ENCODE data around the gene GNG12.

The GNG12 gene

GRCh38 chr1:67839826-67840225, 6.6 kb upstream of the GNG12 start:
- DNase-seq, result no peak

- no peak for DNase-seq
Measured at GRCh38 chr1:67838180-67838910, 5.1 kb upstream of the GNG12 start.

GRCh38 chr1:67836769-67837168, 3.5 kb upstream of the GNG12 start:
- no peak for DNase-seq

GRCh38 chr1:67835663-67836452, 2.6 kb upstream of the GNG12 start:
- DNase-seq, result no peak

GRCh38 chr1:67834246-67834877, 1.1 kb upstream of the GNG12 start:
- DNase-seq, result no peak

- no peak for DNase-seq
Measured at GRCh38 chr1:67833602-67833940, 304 bp upstream of the GNG12 start.

- no peak for DNase-seq
Measured at GRCh38 chr1:67831850-67832513, 1.3 kb downstream of the GNG12 start.

- DNase-seq, result no peak
Measured at GRCh38 chr1:67830928-67831830, 2.1 kb downstream of the GNG12 start.

GRCh38 chr1:67830226-67830625, 3.0 kb downstream of the GNG12 start:
- DNase-seq, result no peak

GRCh38 chr1:67827688-67828087, 5.6 kb downstream of the GNG12 start:
- DNase-seq, result no peak

- no peak for DNase-seq
Measured at GRCh38 chr1:67825591-67825990, 7.7 kb downstream of the GNG12 start.

- no peak for DNase-seq
Measured at GRCh38 chr1:67824766-67825165, 8.5 kb downstream of the GNG12 start.

GRCh38 chr1:67823615-67824014, 9.7 kb downstream of the GNG12 start:
- no peak for DNase-seq

GRCh38 chr1:67821263-67821662, 12.0 kb downstream of the GNG12 start:
- no peak for DNase-seq

GRCh38 chr1:67818725-67819301, 14.5 kb downstream of the GNG12 start:
- DNase-seq, result no peak

- no peak for DNase-seq
Measured at GRCh38 chr1:67818162-67818561, 15.1 kb downstream of the GNG12 start.

GRCh38 chr1:67817319-67817718, 15.9 kb downstream of the GNG12 start:
- no peak for DNase-seq

- DNase-seq, result no peak
Measured at GRCh38 chr1:67816506-67816905, 16.8 kb downstream of the GNG12 start.

GRCh38 chr1:67816095-67816475, 17.2 kb downstream of the GNG12 start:
- DNase-seq, result no peak

GRCh38 chr1:67815303-67816094, 17.8 kb downstream of the GNG12 start:
- no peak for DNase-seq

- no peak for DNase-seq
Measured at GRCh38 chr1:67814121-67814772, 19.0 kb downstream of the GNG12 start.

All from activated CD4-positive, alpha-beta T cell treated with anti-CD3 and anti-CD28 coated beads, Interleukin-2, Interleukin-6, amounts not matched to agents 100 ng/mL and 50 ng/mL, durations not matched to agents 16 hours and 8 hours (primary cell).